Astrocyte (in vitro differentiated cells and primary cell): ENCODE measurements around the gene PRPS1L1. TPM values are rescaled to one million over a fixed set of nuclear protein-coding genes. Genes with fewer than 3 reads are reported as not detected.

Experiments
- DNase-seq: peaks from one replicate; pipeline ENCODE4 v3.0.0-alpha.2; 2010; ENCODE audit warnings: low read depth
- FAIRE-seq: peaks from 2 replicates; lab custom pipeline; 2011; peaks lifted over from hg19 to GRCh38; lab: Jason Lieb, UNC
- H2AFZ ChIP-seq: 2 replicates; pipeline ENCODE4 v1.6.0; 2012; ENCODE audit warnings: low read depth, low read length, inconsistent platforms
- H3K27ac ChIP-seq: 2 replicates; pipeline ENCODE4 v1.5.1; 2011; ENCODE audit warnings: low read depth, low read length, inconsistent platforms
- H3K27me3 ChIP-seq: 2 replicates; pipeline ENCODE4 v1.6.0; 2011; ENCODE audit warnings: low read length, inconsistent platforms; ENCODE audit not compliant: insufficient read depth
- H3K36me3 ChIP-seq: 2 replicates; pipeline ENCODE4 v1.5.1; 2011; ENCODE audit warnings: low read length, inconsistent platforms; ENCODE audit not compliant: insufficient read depth
- H3K4me1 ChIP-seq: 2 replicates; pipeline ENCODE4 v1.5.1; 2011; ENCODE audit warnings: low read length, inconsistent platforms; ENCODE audit not compliant: insufficient read depth
- H3K4me2 ChIP-seq: 2 replicates; pipeline ENCODE4 v1.6.0; 2012; ENCODE audit warnings: low read length, inconsistent platforms
- H3K4me3 ChIP-seq: 2 replicates; pipeline ENCODE4 v1.5.1; 2011; ENCODE audit warnings: low read depth, mild to moderate bottlenecking, low read length, inconsistent platforms; ENCODE audit not compliant: insufficient read depth
- H3K79me2 ChIP-seq: 2 replicates; pipeline ENCODE4 v1.6.0; 2012; ENCODE audit warnings: mild to moderate bottlenecking, low read length, inconsistent platforms; ENCODE audit not compliant: insufficient read depth
- H3K9ac ChIP-seq: 2 replicates; pipeline ENCODE4 v1.6.0; 2012; ENCODE audit warnings: mild to moderate bottlenecking, low read length, inconsistent platforms
- H3K9me3 ChIP-seq: 2 replicates; pipeline ENCODE4 v1.5.1; 2012; ENCODE audit warnings: low read depth, mild to moderate bottlenecking, low read length, inconsistent platforms; ENCODE audit not compliant: insufficient read depth
- H4K20me1 ChIP-seq: 2 replicates; pipeline ENCODE4 v1.6.0; 2012; ENCODE audit warnings: low read length, inconsistent platforms; ENCODE audit not compliant: insufficient read depth
- H3K27ac Mint-ChIP-seq: one replicate; pipeline ENCODE4 v1.8.0; 2021; ENCODE audit warnings: mild to moderate bottlenecking, mixed read lengths; ENCODE audit not compliant: unreplicated experiment
- H3K27me3 Mint-ChIP-seq: one replicate; pipeline ENCODE4 v1.8.0; 2021; ENCODE audit warnings: low read depth, mixed read lengths; ENCODE audit not compliant: unreplicated experiment
- H3K36me3 Mint-ChIP-seq: one replicate; pipeline ENCODE4 v1.8.0; 2021; ENCODE audit warnings: low read depth, mixed read lengths; ENCODE audit not compliant: unreplicated experiment
- H3K4me1 Mint-ChIP-seq: one replicate; pipeline ENCODE4 v1.8.0; 2021; ENCODE audit warnings: low read depth, mixed read lengths; ENCODE audit not compliant: unreplicated experiment
- H3K4me3 Mint-ChIP-seq: one replicate; pipeline ENCODE4 v1.8.0; 2021; ENCODE audit warnings: mild to moderate bottlenecking, moderate library complexity, mixed read lengths; ENCODE audit not compliant: unreplicated experiment
- H3K9me3 Mint-ChIP-seq: one replicate; pipeline ENCODE4 v1.8.0; 2021; ENCODE audit warnings: mild to moderate bottlenecking, mixed read lengths; ENCODE audit not compliant: unreplicated experiment
- EZH2 ChIP-seq: IDR thresholded peaks from 2 replicates; pipeline ENCODE4 v1.6.1; 2012; ENCODE audit warnings: mild to moderate bottlenecking, low read length, inconsistent platforms; ENCODE audit not compliant: insufficient read depth
- total RNA-seq: library from RNA; stranded (reverse); gene quantifications from 2 replicates; pipeline ENCODE4 v1.2.1, GENCODE V29; 2021
- TF ChIP-seq, protein P1 (sequence below): IDR thresholded peaks from 2 replicates; pipeline ENCODE4 v1.5.1; 2011; ENCODE audit warnings: low read depth, mild to moderate bottlenecking, inconsistent platforms, low read length, moderate library complexity; ENCODE audit not compliant: insufficient read depth

PRPS1L1 gene
- total RNA-seq, 1 donor from 2014 or later, result not detected

GRCh38 chr7:18053941-18054340, 26.3 kb upstream of the PRPS1L1 start:
- H3K4me2 ChIP-seq, result no peak overlapping the region
- Mint-ChIP-seq H3K4me3 (no peak overlapping the region), H3K36me3 (no peaks in the 10 kb centered on the region), H3K4me1 (no peaks in the 10 kb centered on the region), H3K9me3 (no peaks in the 10 kb centered on the region), H3K27me3 (peaks cover 3% of the 10 kb centered on the region), H3K27ac (no peak overlapping the region)
- no peak overlapping the region for H2AFZ ChIP-seq
- no peaks in the 10 kb centered on the region for H3K79me2 ChIP-seq
- no peaks in the 10 kb centered on the region for H3K36me3 ChIP-seq
- H4K20me1 ChIP-seq, result no peaks in the 10 kb centered on the region
- no peak overlapping the region for H3K27ac ChIP-seq
- TF ChIP-seq, protein P1, sequence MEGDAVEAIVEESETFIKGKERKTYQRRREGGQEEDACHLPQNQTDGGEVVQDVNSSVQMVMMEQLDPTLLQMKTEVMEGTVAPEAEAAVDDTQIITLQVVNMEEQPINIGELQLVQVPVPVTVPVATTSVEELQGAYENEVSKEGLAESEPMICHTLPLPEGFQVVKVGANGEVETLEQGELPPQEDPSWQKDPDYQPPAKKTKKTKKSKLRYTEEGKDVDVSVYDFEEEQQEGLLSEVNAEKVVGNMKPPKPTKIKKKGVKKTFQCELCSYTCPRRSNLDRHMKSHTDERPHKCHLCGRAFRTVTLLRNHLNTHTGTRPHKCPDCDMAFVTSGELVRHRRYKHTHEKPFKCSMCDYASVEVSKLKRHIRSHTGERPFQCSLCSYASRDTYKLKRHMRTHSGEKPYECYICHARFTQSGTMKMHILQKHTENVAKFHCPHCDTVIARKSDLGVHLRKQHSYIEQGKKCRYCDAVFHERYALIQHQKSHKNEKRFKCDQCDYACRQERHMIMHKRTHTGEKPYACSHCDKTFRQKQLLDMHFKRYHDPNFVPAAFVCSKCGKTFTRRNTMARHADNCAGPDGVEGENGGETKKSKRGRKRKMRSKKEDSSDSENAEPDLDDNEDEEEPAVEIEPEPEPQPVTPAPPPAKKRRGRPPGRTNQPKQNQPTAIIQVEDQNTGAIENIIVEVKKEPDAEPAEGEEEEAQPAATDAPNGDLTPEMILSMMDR, result no peak
- TF ChIP-seq EZH2, result no peak
- no peak overlapping the region for H3K9ac ChIP-seq
- H3K27me3 ChIP-seq, result no peaks in the 10 kb centered on the region
- H3K4me3 ChIP-seq, result no peak overlapping the region
- H3K9me3 ChIP-seq, result no peaks in the 10 kb centered on the region
- FAIRE-seq (no peak), DNase-seq (no peak)
- no peaks in the 10 kb centered on the region for H3K4me1 ChIP-seq

DNA sequence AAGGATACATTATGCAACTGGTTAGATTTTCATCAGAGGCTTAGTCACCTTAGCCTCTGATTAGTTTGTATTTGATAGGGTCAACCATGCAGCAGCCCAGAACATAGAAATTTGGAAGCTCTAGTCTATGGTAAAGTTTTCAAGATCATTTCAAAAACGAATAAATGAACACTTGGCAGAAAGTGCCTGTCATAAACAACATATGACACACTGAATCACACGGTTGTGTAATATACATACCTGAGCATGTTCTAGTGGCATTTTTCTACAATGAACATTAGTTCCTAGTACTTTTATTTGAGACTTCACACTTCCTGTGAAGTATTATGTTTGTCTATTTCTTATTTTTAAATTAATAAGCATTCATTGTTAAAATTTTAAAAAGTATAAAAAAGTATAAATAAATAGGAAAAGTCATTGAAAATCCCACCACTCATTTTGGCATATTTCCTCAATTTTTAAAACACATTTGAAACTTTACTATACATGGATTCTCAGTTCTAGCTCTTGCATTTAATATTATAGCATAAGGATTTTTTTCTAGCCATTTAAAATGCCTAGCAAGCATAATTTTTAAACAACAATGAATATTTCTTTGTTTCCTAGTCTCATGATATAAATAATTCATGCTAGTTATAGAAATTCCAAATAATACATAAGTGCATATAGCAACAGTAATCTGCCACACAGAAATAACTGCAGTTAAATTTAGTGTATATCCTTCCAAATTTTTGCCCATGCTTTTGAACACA, 25.7 kb upstream of the PRPS1L1 start:
- H3K27me3 Mint-ChIP-seq, result peaks cover 3% of the 10 kb centered on the region
- no peaks in the 10 kb centered on the region for H3K9me3 ChIP-seq
- no peaks in the 10 kb centered on the region for H3K27me3 ChIP-seq
- FAIRE-seq (no peak), DNase-seq (no peak)
- no peak overlapping the region for H3K9ac ChIP-seq
- no peaks in the 10 kb centered on the region for H3K79me2 ChIP-seq
- H3K4me1 ChIP-seq, result no peaks in the 10 kb centered on the region
- no peak overlapping the region for H3K27ac ChIP-seq
- H3K27ac Mint-ChIP-seq, result no peak overlapping the region
- no peak for TF ChIP-seq EZH2
- TF ChIP-seq, protein P1, result no peak
- no peak overlapping the region for H2AFZ ChIP-seq
- H3K4me2 ChIP-seq, result no peak overlapping the region
- H4K20me1 ChIP-seq, result no peaks in the 10 kb centered on the region
- no peak overlapping the region for H3K4me3 ChIP-seq
- no peak overlapping the region for H3K4me3 Mint-ChIP-seq
- no peaks in the 10 kb centered on the region for H3K36me3 ChIP-seq
- H3K9me3 Mint-ChIP-seq, result no peaks in the 10 kb centered on the region
- no peaks in the 10 kb centered on the region for H3K4me1 Mint-ChIP-seq
- no peaks in the 10 kb centered on the region for H3K36me3 Mint-ChIP-seq

- no peak overlapping the region for H3K9ac ChIP-seq
- H3K79me2 ChIP-seq, result no peaks in the 10 kb centered on the region
- Mint-ChIP-seq H3K4me1 (no peaks in the 10 kb centered on the region), H3K27me3 (peaks cover 3% of the 10 kb centered on the region), H3K27ac (no peak overlapping the region), H3K9me3 (no peaks in the 10 kb centered on the region), H3K36me3 (no peaks in the 10 kb centered on the region), H3K4me3 (no peak overlapping the region)
- H2AFZ ChIP-seq, result no peak overlapping the region
- H4K20me1 ChIP-seq, result no peaks in the 10 kb centered on the region
- no peaks in the 10 kb centered on the region for H3K4me1 ChIP-seq
- H3K27me3 ChIP-seq, result no peaks in the 10 kb centered on the region
- TF ChIP-seq EZH2, result no peak
- TF ChIP-seq, protein P1, result no peak
- no peak overlapping the region for H3K27ac ChIP-seq
- H3K36me3 ChIP-seq, result no peaks in the 10 kb centered on the region
- no peak for FAIRE-seq
- H3K4me2 ChIP-seq, result no peak overlapping the region
- H3K9me3 ChIP-seq, result no peaks in the 10 kb centered on the region
- no peak for DNase-seq
- H3K4me3 ChIP-seq, result no peak overlapping the region
Observed at GRCh38 chr7:18049262-18049661, 21.6 kb upstream of the PRPS1L1 start.
